Activated effector memory CD4-positive, alpha-beta T cell treated with Interleukin-2 at 50 U/mL for 16 hours (primary cell): Measurements from ENCODE around the gene HOXD3.

Experiments used
- DNase-seq: peaks from one replicate; pipeline ENCODE4 v3.0.0-alpha.2; 2020

The HOXD3 gene

GRCh38 chr2:176151442-176152287 lies 5.4 kb upstream of the HOXD3 start, which contains the start of gene HOXD4:
HOXD4 (plus strand) TSS chr2:176151550; CDS start chr2:176151634, 84 bp downstream.
- no peak for DNase-seq

- DNase-seq = no peak
These were observed 4.5 kb upstream of the HOXD3 start for GRCh38 chr2:176152350-176153181.

- no peak for DNase-seq
These were observed 2.4 kb upstream of the HOXD3 start for GRCh38 chr2:176154576-176155252.

GRCh38 chr2:176155356-176156044 lies 1.6 kb upstream of the HOXD3 start:
- no peak for DNase-seq

- DNase-seq = no peak
These were observed 753 bp upstream of the HOXD3 start for GRCh38 chr2:176156301-176156806.

- no peak for DNase-seq
These were observed 535 bp downstream of the HOXD3 start for GRCh38 chr2:176157499-176158185.

- no peak for DNase-seq
These were observed 1.1 kb downstream of the HOXD3 start for GRCh38 chr2:176158186-176158591.

GRCh38 chr2:176158855-176159662 lies 2.0 kb downstream of the HOXD3 start:
- no peak for DNase-seq

- no peak for DNase-seq
These were observed 2.6 kb downstream of the HOXD3 start for GRCh38 chr2:176159663-176160250.

GRCh38 chr2:176160251-176160985 lies 3.3 kb downstream of the HOXD3 start:
- no peak for DNase-seq

- no peak for DNase-seq
These were observed 4.1 kb downstream of the HOXD3 start for GRCh38 chr2:176160986-176161824.

- DNase-seq = no peak
These were observed 4.9 kb downstream of the HOXD3 start for GRCh38 chr2:176161825-176162626.

GRCh38 chr2:176162911-176163671 lies 6.0 kb downstream of the HOXD3 start:
- DNase-seq = no peak

GRCh38 chr2:176163672-176164056 lies 6.6 kb downstream of the HOXD3 start:
- no peak for DNase-seq

GRCh38 chr2:176164201-176164600 lies 7.1 kb downstream of the HOXD3 start:
- DNase-seq = no peak

GRCh38 chr2:176164611-176165369 lies 7.7 kb downstream of the HOXD3 start:
- no peak for DNase-seq
